T-cell (primary cell): Measurements from ENCODE around the gene SDK1. TPM values are rescaled to one million over a fixed set of nuclear protein-coding genes. Genes with fewer than 3 reads are reported as not detected.

Source experiments
- ATAC-seq, 4 experiments: fragments of 200-7000 bp in 3 of 4; fragments of 150-1000 bp in 1 of 4; cut with Tn5 transposase; replicated peaks in 1 of 4; 1 replicate in 3 of 4; 2 replicates in 1 of 4; pipeline ENCODE4 v1.10.0; 2021; ENCODE audit warnings: moderate library complexity in 3 of 4, mild to moderate bottlenecking in 2 of 4, moderate number of reproducible peaks in 1 of 4
- CTCF ChIA-PET, 2 donors: fragments of 300-600 bp; sonication (Branson Sonifier 250); formaldehyde crosslinking; loops; one replicate each; lab custom pipeline; 2022; ENCODE audit warnings: antibody characterized with exemption in 2 of 2; lab: Charles Lee
- POLR2A ChIA-PET, 2 donors: fragments of 300-600 bp; sonication (Branson Sonifier 250); formaldehyde crosslinking; loops; one replicate each; lab custom pipeline; 2022; ENCODE audit warnings: antibody characterized with exemption in 2 of 2; lab: Charles Lee
- DNase-seq, 35 experiments: peaks; one replicate each; pipeline versions ENCODE4 v3.0.0 to v3.0.0-alpha.2; 2013 to 2023
- H3K27ac ChIP-seq: one replicate; pipeline ENCODE4 v1.5.1; 2013; ENCODE audit warnings: low read length
- H3K27me3 ChIP-seq, 2 experiments: replicated peaks in 1 of 2; 1 replicate in 1 of 2; 2 replicates in 1 of 2; pipeline versions ENCODE4 v1.6.1 to v1.7.0; 2013; ENCODE audit warnings: low read length in 1 of 2, mixed read lengths in 1 of 2; ENCODE audit not compliant: control insufficient read depth in 2 of 2, insufficient read depth in 2 of 2; ENCODE audit errors: extremely low read depth in 1 of 2
- H3K36me3 ChIP-seq, 2 donors: 1 replicate in 1 of 2; 2 replicates in 1 of 2; pipeline versions ENCODE4 v1.6.1 to v1.7.0; 2013; ENCODE audit warnings: low read length in 1 of 2; ENCODE audit not compliant: control insufficient read depth in 2 of 2, insufficient read depth in 1 of 2; ENCODE audit errors: extremely low read depth in 1 of 2
- H3K4me1 ChIP-seq, 2 experiments: 1 replicate in 1 of 2; 2 replicates in 1 of 2; pipeline versions ENCODE4 v1.6.1 to v1.7.0; 2013; ENCODE audit warnings: low read length in 2 of 2, mixed read lengths in 1 of 2; ENCODE audit not compliant: insufficient read depth in 2 of 2, control insufficient read depth in 1 of 2; ENCODE audit errors: extremely low read depth in 1 of 2
- H3K4me3 ChIP-seq, 2 donors: 1 replicate in 1 of 2; 2 replicates in 1 of 2; pipeline versions ENCODE4 v1.5.1 to v1.7.0; 2013; ENCODE audit warnings: mild to moderate bottlenecking in 2 of 2, low read length in 1 of 2, moderate library complexity in 1 of 2; ENCODE audit not compliant: control insufficient read depth in 1 of 2; ENCODE audit errors: extremely low read depth in 1 of 2
- H3K9me3 ChIP-seq: 2 replicates; pipeline ENCODE4 v1.7.0; 2013
- H3K27ac Mint-ChIP-seq, 2 donors: one replicate each; pipeline ENCODE4 v1.8.0; 2020 to 2021; ENCODE audit warnings: mild to moderate bottlenecking in 2 of 2, mixed read lengths in 2 of 2
- H3K27me3 Mint-ChIP-seq, 2 donors: one replicate each; pipeline ENCODE4 v1.8.0; 2021 to 2022; ENCODE audit warnings: mixed read lengths in 2 of 2
- H3K36me3 Mint-ChIP-seq: one replicate; pipeline ENCODE4 v1.8.0; 2021; ENCODE audit warnings: mixed read lengths
- H3K4me1 Mint-ChIP-seq, 3 donors: one replicate each; pipeline ENCODE4 v1.8.0; 2020 to 2022; ENCODE audit warnings: mixed read lengths in 3 of 3, mild to moderate bottlenecking in 1 of 3
- H3K4me3 Mint-ChIP-seq, 3 donors: one replicate each; pipeline ENCODE4 v1.8.0; 2020 to 2022; ENCODE audit warnings: mild to moderate bottlenecking in 3 of 3, mixed read lengths in 3 of 3, moderate library complexity in 3 of 3
- H3K9me3 Mint-ChIP-seq, 3 donors: one replicate each; pipeline ENCODE4 v1.8.0; 2020 to 2022; ENCODE audit warnings: mixed read lengths in 3 of 3
- WGBS: methylation state at CpG from one replicate; pipeline ENCODE4 v1.1.5; 2013; ENCODE audit warnings: missing lambda C conversion rate; ENCODE audit not compliant: insufficient coverage; 5-methylcytosine and 5-hydroxymethylcytosine counted together
- total RNA-seq, 35 experiments: library from RNA in 6 of 35; stranded (reverse) in 6 of 35; fragments of 120-200 nt in 1 of 35; gene quantifications; one replicate each; pipeline versions ENCODE4 v1.2.1 to v1.2.4 and lab custom pipeline; 2013 to 2026

Gene SDK1
- total RNA-seq, 5 donors from 2014 or later (not counting 1 experiment from before 2014, with no cell fraction given): 0.47 to 1.7 (median 0.63) TPM

DNA sequence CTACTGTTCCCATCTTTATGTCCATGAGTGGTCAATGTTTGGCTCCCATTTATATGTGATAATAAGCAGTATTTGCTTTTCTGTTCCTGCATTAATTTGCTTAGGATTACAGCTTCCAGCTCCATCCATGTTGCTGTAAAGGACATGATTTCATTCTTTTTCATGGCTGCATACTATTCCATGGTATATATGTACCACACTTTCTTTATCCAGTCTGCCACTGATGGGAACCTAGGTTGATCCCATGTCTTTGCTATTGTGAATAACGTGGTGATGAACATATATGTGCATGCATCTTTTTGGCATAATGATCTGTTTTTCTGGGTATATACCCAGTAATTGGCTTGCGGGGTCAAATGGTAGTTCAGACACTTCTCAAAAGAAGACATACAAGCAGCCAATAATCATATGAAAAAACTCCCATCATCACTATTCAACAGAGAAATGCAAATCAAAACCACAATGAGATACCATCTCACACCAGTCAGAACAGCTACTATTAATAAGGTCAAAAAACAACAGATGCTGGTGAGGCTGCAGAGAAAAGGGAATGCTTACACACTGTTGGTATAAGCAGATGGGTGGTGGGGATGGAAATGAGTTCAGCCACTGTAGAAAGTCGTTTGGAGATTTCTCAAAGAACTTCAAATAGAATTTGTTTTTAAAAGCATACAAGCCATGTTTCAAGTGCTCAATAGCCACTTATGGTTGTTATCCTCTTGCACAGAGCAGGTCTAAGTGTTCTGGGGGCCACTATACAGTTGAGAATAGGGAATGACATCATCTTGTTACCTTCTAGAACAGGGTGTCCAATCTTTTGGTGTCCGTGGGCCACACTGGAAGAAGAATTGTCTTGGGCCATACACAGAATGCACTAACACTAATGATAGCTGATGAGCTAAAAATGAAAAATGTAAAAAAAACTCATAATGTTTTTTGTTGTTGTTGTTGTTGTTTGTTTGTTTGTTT is 23.2 kb upstream of the SDK1 start:
- Histone ChIP-seq H3K4me1 (no peaks in the 10 kb centered on the region), H3K27ac (no peak overlapping the region), H3K27me3 (peaks cover 0 to 22% of the 10 kb centered on the region in 2 experiments), H3K9me3 (no peaks in the 10 kb centered on the region), H3K4me3 (no peak overlapping the region), H3K36me3 (no peaks in the 10 kb centered on the region)
- Mint-ChIP-seq H3K9me3 (no peaks in the 10 kb centered on the region), H3K27ac (no peak overlapping the region), H3K36me3 (no peaks in the 10 kb centered on the region), H3K4me1 (no peaks in the 10 kb centered on the region), H3K27me3 (peaks cover 3 to 11% of the 10 kb centered on the region in 2 donors), H3K4me3 (no peak overlapping the region)
- DNase-seq: no peak
- CTCF ChIA-PET: no interaction called here
- ATAC-seq: no peak
- POLR2A ChIA-PET: no interaction called here
- WGBS: 17% methylated on average over 1 of the region's 4 CpGs

DNA sequence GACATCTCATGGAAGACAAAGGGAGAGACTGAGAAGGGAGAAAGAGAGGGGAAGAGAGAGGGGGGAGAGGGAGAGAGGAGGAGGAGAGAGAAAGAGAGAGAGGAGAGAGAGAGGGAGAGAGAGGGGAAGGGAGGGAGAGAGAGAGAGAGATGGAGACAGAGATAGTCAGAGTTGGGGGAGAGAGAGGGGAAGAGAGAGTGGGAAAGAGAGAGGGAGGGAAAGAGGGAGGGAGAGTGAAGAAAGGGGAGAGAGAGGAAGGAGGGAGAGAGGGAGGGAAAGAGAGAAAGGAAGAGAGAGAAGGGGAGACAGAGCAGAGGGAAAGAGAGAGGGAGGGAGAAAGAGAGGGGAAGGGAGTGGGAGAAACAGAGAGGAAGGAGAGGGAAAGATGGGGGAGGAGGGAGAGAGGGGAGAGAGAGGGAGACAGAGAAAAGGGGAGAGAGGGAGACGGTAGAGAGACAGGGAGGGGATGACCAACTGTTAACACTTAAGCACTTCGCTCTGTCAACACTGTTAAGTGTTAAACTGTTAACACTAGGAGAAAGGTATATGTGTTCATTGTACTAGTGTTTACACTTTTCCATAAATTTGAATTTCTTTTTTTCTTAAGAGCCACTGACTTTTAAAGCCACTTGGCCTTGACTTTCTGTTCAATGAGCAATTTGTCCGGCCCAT is 21.8 kb upstream of the SDK1 start:
- Mint-ChIP-seq H3K27me3 (peaks cover 3 to 7% of the 10 kb centered on the region in 2 donors), H3K4me1 (no peaks in the 10 kb centered on the region), H3K36me3 (no peaks in the 10 kb centered on the region), H3K4me3 (no peak overlapping the region), H3K9me3 (no peaks in the 10 kb centered on the region), H3K27ac (no peak overlapping the region)
- ATAC-seq (no peak), DNase-seq (no peak)
- H3K27ac ChIP-seq: no peak overlapping the region
- 80% methylated on average over 1 of the region's 3 CpGs for WGBS
- no peaks in the 10 kb centered on the region for H3K4me1 ChIP-seq
- ChIA-PET CTCF (no interaction called here), POLR2A (no interaction called here)
- no peak overlapping the region for H3K4me3 ChIP-seq
- H3K27me3 ChIP-seq: peaks cover 0 to 19% of the 10 kb centered on the region in 2 experiments
- no peaks in the 10 kb centered on the region for H3K9me3 ChIP-seq
- H3K36me3 ChIP-seq: no peaks in the 10 kb centered on the region

DNA sequence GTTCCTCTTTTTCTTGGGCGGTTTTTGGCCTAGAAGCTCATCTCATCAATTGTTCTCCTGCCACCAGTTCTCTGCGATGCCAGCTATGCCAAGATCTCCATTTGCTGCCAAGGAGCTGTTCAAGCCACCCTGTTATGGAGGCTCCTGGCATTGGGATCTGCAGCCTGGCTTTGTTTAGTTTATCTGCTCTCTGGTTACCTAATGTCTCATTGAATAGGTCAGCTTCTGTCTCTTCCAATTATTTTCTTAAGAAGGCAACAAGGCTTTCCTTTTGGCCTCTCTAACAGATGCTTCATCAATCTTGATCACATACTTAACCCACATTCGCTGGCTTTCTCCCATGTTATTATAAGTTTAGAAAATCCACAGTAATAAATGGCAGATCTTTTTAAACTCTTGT is 20.6 kb upstream of the SDK1 start:
- no peak overlapping the region for H3K27ac Mint-ChIP-seq
- H3K9me3 Mint-ChIP-seq: no peaks in the 10 kb centered on the region
- H3K36me3 Mint-ChIP-seq: no peaks in the 10 kb centered on the region
- DNase-seq (no peak), ATAC-seq (no peak)
- H3K27me3 Mint-ChIP-seq: peaks cover 3 to 7% of the 10 kb centered on the region in 2 donors
- WGBS: 83% methylated on average over 2 of the region's 3 CpGs
- no peaks in the 10 kb centered on the region for H3K9me3 ChIP-seq
- H3K4me1 Mint-ChIP-seq: no peaks in the 10 kb centered on the region
- CTCF ChIA-PET: interaction anchor here in 1 of 2 donors (0.7 kb wide), 1 partner anchor 624 kb away, joined by 3 read pairs; no protein-coding TSS in a partner anchor
- no peaks in the 10 kb centered on the region for H3K36me3 ChIP-seq
- H3K27ac ChIP-seq: no peak overlapping the region
- peaks cover 0 to 18% of the 10 kb centered on the region in 2 experiments for H3K27me3 ChIP-seq
- no peak overlapping the region for H3K4me3 Mint-ChIP-seq
- H3K4me1 ChIP-seq: no peaks in the 10 kb centered on the region
- POLR2A ChIA-PET: no interaction called here
- H3K4me3 ChIP-seq: no peak overlapping the region

DNA sequence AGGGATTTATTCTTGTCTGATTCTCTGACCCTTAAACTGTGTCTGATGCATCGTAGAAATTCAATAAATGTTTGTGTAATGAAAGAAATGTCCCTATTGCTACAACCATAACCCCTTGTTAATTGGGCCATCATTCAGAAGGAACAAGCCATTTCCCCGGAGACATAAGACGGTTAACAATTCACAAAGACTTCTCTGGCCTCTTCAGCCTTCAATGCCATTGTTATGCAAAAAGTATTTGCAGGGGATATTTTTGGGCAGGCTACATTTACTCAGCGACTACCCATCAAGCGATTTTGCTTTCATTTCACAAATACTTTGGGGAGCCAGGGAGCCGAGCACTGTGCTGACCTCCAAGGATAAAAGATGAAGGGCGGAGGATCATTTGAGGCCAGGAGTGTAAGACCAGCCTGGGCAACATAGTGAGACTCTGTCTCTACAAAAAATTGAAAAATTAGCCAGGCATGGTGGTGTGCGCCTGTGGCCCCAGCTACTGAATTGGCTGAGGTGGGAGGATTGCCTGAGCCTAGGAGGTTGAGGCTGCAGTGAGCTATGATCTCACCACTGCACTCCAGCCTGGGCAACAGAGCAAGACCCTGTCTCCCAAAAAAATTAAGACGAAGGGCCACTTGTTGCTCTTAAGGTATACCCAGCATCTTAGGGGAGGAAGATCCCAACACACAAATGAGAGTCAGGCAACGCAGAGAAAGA is 20.0 kb upstream of the SDK1 start:
- no peak overlapping the region for H3K27ac Mint-ChIP-seq
- H3K4me1 Mint-ChIP-seq: no peaks in the 10 kb centered on the region
- ATAC-seq: no peak
- DNase-seq: no peak
- ChIA-PET POLR2A (no interaction called here), CTCF (no interaction called here)
- Histone ChIP-seq H3K27me3 (peaks cover 0 to 20% of the 10 kb centered on the region in 2 experiments), H3K4me1 (no peaks in the 10 kb centered on the region), H3K27ac (no peak overlapping the region), H3K4me3 (no peak overlapping the region), H3K36me3 (no peaks in the 10 kb centered on the region), H3K9me3 (no peaks in the 10 kb centered on the region)
- H3K4me3 Mint-ChIP-seq: no peak overlapping the region
- no peaks in the 10 kb centered on the region for H3K9me3 Mint-ChIP-seq
- H3K27me3 Mint-ChIP-seq: peaks cover 3 to 7% of the 10 kb centered on the region in 2 donors
- WGBS: 72% methylated on average over 5 of the region's 10 CpGs
- H3K36me3 Mint-ChIP-seq: no peaks in the 10 kb centered on the region

DNA sequence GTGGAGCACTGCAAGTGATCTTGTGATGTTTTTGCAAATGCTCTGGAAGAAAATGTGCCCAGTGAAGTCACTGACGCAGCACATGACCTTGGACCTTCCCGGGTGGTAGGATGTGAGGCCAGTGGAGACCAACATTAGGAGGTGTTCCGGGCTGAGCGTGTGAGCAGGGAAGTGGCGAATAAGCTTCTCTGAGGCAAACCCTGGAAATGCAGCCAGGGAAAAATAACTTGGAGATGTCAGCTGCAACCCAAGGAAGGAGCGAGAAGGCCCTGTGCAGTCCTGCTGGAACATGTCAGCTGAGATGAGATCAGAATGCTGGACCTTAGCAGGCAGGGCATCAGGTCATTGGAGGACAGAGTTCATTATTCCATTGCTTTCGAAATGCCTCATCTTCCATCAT is 18.6 kb upstream of the SDK1 start:
- no peaks in the 10 kb centered on the region for H3K36me3 Mint-ChIP-seq
- no peak overlapping the region for H3K4me3 ChIP-seq

DNA sequence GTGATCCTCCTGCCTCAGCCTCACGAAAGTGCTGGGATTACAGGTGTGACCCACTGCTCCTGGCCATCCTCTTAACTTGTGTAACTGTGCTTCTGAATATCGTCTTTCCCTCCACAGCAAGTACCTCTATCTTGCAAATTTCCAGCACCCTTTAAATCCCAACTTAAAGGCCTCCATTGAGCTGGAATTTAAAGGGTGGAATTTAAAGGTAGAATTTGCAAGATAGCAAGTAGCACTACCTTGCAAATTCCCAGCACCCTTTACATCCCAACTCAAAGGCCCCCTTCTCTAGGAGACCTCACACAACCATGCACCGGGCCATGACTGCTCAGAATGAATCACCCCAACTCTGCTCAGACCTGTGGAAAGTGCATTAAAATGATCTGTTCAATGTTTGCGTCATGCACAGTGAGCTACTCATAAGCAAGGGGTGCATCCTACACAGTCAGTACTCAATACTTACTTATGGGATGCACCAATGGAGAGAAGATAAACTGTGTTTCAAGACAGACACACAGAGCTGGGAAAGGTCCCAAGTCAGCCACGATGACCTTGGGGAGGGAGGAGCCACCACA is 17.8 kb upstream of the SDK1 start:
- Histone ChIP-seq H3K9me3 (no peaks in the 10 kb centered on the region), H3K4me1 (no peaks in the 10 kb centered on the region), H3K4me3 (no peak overlapping the region), H3K27ac (no peak overlapping the region), H3K36me3 (no peaks in the 10 kb centered on the region), H3K27me3 (peaks cover 0 to 20% of the 10 kb centered on the region in 2 experiments)
- DNase-seq (no peak), ATAC-seq (no peak)
- 80% methylated on average over 1 of the region's 5 CpGs for WGBS
- CTCF ChIA-PET: interaction anchor here in 1 of 2 donors (1.4 kb wide), 1 partner anchor 19 kb away, joined by 3 read pairs; no protein-coding TSS in a partner anchor
- H3K9me3 Mint-ChIP-seq: peaks cover 0 to 3% (median 0%) of the 10 kb centered on the region in 3 donors
- POLR2A ChIA-PET: no interaction called here
- no peaks in the 10 kb centered on the region for H3K4me1 Mint-ChIP-seq
- no peak overlapping the region for H3K27ac Mint-ChIP-seq
- peaks cover 3 to 7% of the 10 kb centered on the region in 2 donors for H3K27me3 Mint-ChIP-seq
- no peaks in the 10 kb centered on the region for H3K36me3 Mint-ChIP-seq
- H3K4me3 Mint-ChIP-seq: no peak overlapping the region

More for the DNA sequence above, 18.6 kb upstream of the SDK1 start:
- Histone ChIP-seq H3K4me1 (no peaks in the 10 kb centered on the region), H3K27ac (no peak overlapping the region), H3K27me3 (peaks cover 0 to 20% of the 10 kb centered on the region in 2 experiments), H3K36me3 (no peaks in the 10 kb centered on the region), H3K9me3 (no peaks in the 10 kb centered on the region)
- H3K27ac Mint-ChIP-seq: no peak overlapping the region
- ATAC-seq (no peak), DNase-seq (no peak)
- 92% methylated on average over 6 of the region's 7 CpGs for WGBS
- POLR2A ChIA-PET: no interaction called here
- CTCF ChIA-PET: no interaction called here
- H3K9me3 Mint-ChIP-seq: peaks cover 0 to 3% (median 0%) of the 10 kb centered on the region in 3 donors
- no peak overlapping the region for H3K4me3 Mint-ChIP-seq
- H3K27me3 Mint-ChIP-seq: peaks cover 3 to 7% of the 10 kb centered on the region in 2 donors
- H3K4me1 Mint-ChIP-seq: no peaks in the 10 kb centered on the region
